DOHH2 (cell line): ENCODE measurements around the gene ZNF483.

ENCODE experiments used
- CTCF ChIP-seq: fragments of 200-600 bp; sonication (generic); IDR thresholded peaks from one replicate; pipeline ENCODE4 v1.5.1; 2014; ENCODE audit warnings: antibody characterized with exemption, mild to moderate bottlenecking, low read depth, low read length; ENCODE audit not compliant: poor library complexity, severe bottlenecking
- EZH2phosphoT487 ChIP-seq: fragments of 200-600 bp; sonication (generic); IDR thresholded peaks from 2 replicates; pipeline ENCODE4 v1.6.1; 2017; ENCODE audit warnings: borderline replicate concordance, mild to moderate bottlenecking, antibody characterized with exemption, low read length, moderate library complexity, mixed read lengths

- TF ChIP-seq CTCF = no peak
- no peak for TF ChIP-seq EZH2phosphoT487
Measured at GRCh38 chr9:111484572-111484894, 40.4 kb upstream of the ZNF483 start.
